Urothelium cell line (cell line): ENCODE data around the gene NTRK3.

Source experiments
- DNase-seq: peaks from one replicate; pipeline ENCODE4 v3.0.0; 2011; ENCODE audit warnings: low spot score, mixed read lengths
- FAIRE-seq: peaks from 2 replicates; lab custom pipeline; 2011; peaks lifted over from hg19 to GRCh38; lab: Jason Lieb, UNC

The NTRK3 gene

DNA sequence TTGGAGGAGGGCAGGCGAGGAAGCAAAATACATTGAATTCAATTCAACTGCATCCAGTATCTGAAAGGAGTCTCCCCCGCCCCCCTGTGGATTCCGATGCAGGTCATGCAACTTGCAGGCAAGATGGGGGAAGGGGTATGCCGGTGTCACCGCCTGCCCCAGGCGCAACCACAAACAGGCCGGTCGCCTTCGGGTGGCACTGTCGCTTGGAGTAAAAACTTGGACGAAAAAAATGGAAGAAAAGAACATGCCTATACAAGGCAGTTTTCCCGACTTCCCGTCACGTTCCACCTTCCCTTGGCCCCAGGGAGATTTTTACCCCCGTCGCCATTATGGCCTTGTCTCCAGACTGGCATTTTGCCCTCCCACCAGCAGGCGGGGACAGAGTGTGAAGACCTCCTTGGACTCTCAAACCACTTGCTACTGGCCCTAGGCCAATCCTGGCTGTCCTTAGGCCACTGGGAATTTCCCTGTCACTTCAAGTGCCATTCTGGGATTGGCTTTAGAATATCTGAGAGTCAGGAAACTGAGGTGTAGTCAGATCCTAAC is 1.6 kb upstream of the NTRK3 start:
- no peak for FAIRE-seq

DNA sequence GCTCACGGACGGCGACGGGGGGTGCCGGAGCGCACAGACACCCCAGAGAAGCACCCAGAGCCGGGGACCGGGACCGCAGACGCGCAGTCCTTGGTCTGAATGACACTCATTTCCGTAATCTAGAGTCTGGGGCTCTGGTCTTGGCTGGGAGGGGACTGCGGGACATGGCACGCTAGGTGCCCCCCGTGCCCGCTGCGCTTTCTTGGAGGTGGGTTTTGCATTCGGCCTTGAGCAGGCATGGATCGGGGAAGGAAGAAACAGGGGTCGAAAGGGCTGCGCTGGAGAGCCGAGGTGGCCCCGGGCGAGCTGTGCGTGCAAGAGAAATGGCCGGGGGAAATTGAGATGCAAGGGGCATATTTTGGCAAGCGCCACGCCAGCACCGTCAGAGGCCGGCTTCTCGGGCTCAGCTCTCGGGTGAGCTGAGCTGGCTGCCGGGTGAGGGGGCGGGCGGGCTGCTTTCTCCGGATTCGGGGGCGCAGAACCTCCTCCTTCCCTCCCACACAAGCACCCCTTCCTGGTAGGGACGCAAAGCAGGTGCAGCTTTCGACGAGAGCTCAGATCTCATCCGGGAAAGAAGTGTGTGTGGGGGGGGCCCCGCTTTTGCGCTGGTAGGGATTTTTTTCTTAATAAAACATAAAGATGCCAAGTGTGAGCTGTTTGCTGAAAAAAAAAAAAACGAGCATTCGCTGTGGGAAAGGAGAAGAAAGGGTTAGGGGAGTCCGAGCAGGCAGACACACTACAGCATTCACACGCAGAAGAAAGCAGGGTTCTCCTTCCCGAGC is 963 bp upstream of the NTRK3 start:
- FAIRE-seq (no peak), DNase-seq (no peak)

More for the DNA sequence above, 1.6 kb upstream of the NTRK3 start:
- no peak for DNase-seq

DNA sequence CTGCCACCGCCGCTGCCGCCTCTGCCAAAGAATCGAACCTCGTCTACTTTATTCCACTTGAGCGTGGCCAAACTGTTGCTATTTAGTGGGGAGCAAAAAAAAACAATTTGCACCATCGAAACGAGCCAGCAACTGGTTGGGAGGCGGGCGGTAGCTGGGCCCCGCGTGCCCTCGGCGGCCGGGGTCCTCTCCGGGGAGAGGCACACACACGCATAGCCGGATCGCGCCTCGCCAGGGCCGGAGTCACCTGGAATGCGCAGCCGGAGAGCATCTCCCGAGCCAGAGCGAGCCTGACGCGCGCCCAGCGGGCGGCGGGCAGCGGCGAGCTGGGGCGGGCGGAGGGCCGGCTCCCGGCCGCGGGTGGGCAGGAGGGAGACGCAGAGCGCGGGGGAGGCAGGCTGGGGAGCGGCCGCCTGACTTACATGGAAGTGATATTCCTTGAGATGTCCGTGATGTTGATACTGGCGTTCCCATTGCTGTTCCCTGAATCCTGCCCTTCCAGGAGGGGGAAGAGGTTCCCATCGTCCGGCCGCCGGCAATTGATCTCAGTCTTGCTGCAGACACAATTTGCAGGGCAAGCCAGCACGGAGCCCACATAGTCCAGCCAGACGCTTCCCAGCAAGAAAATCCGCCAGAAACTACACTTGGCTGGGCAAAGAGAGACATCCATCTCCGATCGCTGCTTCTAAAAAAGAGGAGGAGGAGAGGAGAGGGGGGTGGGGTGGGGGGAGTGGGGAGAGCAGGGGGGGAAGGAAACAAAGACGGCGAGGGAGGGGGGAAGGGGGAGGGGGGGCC is 858 bp downstream of the NTRK3 start:
- DNase-seq (peak; percentile 84), FAIRE-seq (peak; percentile 27)

DNA sequence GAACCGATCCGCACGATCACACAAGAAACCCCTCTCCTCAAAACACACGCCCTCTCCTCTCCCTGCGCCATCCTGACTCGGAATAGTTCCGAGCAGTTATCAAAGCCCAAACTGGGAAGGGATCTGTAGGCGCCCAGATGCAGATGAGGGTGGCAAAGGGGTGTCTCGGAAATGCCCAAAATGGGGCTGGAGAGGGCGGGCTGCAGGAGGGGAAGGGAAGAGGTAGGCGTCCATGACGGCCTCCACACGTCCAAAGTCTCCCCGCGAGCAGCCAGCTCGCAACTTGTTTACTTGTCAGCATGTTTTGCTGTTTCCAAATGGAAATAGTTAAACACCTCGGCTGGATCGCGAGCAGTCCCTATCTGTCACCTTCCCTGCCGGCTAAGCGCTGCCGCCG is 1.5 kb downstream of the NTRK3 start:
- no peak for DNase-seq
- FAIRE-seq: no peak

DNA sequence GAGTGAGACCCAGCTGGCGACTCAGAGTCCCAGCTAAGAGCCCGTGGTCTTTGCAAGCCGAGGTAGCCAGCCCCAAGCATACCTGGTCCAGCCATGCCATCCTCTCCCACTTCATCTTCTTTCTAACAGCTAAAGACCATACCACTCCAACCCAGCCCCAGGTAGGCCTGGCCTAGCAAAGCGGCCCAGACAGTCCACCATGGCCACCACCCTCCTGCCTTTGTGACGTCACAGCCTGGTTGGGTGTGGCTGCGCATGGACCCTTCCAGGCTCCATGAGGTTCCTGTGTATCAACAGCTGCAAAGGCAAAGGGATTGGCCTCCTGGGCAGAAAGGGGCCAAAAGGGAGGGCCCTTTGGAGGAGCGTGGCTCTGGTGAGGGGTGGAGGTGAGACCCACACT is 4.1 kb downstream of the NTRK3 start:
- DNase-seq: no peak
- FAIRE-seq: no peak

DNA sequence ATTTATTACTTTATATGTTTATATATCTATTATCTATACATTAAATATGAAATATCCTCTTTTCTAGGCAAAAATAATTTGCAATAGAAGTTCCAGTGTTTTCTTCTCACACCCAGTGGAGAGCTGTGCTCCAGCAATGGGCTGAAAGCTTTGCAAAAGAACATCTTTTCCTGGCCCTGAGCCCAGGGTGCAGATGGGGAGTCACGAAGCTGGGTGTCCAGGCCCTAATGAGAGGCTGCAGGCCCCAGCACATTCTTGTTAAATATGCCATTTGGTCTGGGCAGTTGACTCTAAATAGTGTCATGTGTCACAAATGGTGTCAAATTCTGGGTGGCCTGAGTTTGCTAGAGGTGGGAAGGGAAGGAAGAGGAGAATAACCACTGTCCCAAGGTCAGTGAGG is 5.7 kb downstream of the NTRK3 start:
- FAIRE-seq: no peak
- DNase-seq: no peak

DNA sequence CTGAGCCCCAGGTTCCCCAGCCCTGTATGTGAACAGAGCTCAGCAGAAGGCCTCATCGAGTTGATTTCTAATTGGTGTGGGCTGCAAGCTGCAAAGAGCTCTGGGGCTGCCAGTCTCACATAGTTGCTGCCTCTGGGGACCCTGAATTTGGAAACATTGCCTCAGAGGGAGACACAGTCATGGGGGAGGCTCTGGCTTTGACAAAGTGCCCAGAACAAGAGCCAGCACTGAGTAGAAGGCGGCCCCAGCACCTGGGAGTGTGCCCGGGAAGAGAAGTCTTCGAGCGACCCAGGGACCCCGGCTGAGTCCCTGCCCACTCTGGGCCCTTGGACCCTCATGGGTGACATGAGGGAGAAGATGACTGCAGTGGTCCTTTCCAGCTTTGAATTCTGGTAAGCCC is 7.3 kb downstream of the NTRK3 start:
- FAIRE-seq: no peak
- DNase-seq: no peak

DNA sequence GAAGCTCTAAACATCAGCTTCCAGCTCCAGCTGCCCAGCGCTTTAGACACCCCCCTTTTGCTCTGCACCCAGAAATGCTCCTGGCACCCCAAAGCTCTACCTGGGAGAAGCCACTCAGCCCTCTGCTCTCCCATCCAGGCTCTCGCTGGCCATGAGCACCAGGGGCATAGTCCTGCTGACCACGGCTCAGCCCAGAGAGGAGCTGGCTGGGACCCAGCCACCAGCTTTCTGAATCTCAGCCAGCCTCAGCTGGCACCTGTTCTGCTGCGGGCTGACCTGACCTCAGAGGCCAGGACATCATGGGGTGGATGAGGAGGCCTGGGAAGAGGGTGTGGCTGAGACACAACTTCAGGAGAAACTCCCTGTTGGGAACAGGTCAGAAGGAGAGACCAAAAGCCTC is 8.6 kb downstream of the NTRK3 start:
- FAIRE-seq (no peak), DNase-seq (no peak)

DNA sequence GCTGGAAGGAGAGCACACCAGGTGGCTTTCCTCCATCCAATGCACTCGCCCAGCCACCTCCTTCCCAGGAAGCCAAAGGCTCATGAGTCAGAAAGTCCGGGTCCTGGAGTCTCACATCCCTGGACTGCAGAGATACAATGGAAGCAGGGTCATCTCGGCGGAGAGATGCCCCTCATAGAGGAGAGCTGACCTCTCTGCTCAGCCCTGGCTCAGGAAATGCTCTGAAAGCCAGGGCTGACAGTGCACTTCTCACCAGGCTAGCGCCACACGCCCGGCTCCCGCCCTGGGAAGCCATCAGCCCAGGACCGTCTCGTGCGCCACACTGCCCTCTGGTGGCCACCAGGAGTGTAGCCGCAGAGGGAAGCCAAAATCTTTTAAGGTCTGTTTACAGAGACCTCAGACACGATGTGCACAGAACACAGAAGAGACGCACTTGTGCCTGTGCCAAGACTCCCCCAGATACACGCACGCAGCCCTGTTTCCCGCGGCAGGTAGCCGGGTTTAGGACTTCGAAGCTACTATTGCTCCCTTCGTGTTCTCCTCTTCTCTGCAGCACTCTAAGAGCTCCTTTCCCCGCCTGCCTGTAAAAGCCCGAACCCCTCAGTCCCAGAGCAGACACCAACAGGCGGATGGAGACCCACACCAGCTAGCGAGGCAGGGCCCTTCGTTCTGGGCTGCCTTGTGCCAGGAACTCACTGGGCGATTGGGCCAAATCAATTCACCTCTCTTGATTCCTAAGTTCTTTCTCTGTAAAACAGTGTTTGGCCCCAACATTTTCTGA is 9.7 kb downstream of the NTRK3 start:
- DNase-seq (peak; percentile 86), FAIRE-seq (peak; percentile 96)

DNA sequence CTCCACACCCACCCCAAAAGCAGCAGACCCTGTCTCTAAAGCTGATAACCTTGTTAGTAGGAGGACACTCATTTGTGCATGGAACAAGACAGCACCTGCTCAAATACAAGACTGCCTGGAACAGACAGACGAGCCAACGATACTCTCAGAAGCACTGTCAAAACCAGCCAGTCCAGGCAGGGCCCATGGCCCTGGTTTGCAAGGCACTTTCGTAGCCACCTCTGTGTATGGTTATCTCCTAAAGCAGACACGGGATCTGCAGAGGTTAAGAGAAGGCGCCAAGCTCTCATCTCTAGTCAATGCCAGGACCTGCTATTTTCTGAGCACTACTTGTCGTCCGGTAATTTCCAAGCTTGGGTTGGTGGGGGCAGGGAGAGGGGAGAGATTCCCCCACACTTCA is 10.5 kb downstream of the NTRK3 start:
- FAIRE-seq (no peak), DNase-seq (no peak)

DNA sequence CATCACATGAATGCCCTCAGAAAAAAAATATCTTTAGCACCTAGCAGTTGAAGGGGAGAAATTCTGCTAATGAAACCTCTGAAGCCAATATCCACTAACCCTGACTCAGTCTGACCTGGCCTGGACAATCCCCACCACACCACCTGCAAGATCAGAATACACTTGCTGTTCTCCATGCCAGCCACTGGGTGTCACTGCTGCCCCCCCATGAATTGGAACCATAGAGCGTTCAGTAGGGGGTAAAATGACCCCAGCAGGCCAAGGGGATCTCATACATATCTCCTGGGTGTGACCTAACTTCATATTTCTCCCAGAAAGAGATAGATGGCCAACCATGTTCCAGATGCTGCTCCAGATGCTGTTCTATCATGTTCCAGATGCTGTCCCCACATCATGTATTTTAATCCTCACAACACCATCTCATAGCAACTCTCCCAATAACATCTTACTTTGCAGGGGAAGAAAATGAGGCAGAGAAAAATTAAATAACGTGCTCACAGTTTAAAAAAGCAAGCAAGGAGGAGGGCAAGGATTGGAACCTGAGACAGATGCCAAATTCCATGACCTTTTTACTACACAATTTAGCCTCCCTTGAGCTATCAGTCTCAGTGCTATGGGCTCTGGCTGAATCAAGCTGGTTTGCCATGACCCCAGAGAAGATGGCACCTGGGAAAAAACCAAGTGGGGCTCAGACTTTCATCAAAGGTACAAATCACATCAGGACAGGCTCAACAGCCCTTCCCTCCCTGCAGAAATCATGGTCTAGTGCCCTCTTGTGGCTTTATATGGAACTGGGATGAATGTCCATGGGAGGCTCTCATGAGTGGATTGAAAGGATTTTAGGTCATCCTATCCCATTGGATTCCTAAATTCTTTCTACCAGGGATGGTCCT is 12.4 kb downstream of the NTRK3 start:
- DNase-seq (peak; percentile 60), FAIRE-seq (peak; percentile 84)

DNA sequence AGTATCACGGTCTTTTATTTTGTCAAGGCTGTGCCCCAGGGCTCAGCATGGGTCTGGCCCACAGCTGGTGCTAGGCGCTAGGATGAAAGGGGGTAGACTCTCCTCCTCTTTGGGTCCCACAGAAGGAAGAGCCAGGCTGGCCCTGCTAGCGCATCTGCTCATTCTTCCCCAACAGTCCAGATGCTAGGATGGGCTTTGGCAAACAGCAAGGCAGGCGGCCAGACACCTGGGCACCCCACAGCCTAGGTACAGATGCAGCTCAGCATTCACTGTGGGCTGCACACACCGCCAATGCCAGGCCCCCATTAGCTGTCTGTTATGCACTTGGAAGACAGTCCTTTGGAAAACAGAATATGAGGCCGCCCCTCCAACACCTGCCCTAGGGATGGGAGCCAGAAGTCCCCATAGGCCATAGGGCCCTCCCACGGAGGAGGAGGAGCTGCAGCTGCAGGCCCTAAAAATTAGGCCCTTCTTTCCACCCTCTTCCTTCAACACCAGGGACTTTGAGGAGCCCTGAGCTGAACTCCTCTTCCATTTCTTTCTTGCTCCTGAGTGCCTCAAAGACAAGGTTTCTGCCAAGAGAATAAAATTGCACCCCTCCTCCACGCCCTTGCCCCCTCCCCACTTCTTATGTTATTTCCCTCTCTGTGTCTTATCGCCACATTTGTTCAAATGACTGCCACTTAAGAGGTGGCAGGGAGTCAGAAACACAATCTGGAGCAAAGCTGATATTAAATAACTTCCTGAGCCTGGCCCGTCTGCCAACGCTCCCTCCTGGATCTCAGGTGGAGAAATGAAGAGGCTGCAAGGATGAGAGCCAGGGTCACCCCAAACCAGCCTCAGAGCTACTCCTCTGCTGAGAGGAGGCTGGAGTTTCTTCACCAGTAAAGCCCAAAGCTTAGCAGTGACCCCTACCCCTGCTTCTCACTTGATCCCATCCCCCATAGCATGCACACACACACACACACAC is 13.7 kb downstream of the NTRK3 start:
- no peak for DNase-seq
- FAIRE-seq: no peak

DNA sequence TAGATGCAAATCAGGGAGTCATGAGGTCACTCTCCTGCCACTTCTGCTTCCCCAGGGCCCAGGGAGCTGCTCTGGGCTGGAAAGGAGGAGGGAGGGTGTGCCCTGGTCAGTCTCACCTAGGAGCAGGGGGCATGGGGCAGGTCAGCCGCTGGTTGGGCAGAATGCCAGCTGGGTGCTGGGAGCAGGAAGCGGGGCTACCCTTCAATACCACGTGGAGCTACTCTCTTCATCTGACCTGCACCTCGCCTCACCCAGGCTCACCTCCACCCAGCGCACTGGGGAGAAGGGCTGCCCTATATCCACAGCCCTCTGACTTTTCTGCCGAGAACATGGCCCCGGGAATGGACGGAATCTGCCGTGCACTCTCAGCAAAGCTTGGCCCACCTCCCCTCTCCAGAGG is 15.1 kb downstream of the NTRK3 start:
- FAIRE-seq (no peak), DNase-seq (no peak)

DNA sequence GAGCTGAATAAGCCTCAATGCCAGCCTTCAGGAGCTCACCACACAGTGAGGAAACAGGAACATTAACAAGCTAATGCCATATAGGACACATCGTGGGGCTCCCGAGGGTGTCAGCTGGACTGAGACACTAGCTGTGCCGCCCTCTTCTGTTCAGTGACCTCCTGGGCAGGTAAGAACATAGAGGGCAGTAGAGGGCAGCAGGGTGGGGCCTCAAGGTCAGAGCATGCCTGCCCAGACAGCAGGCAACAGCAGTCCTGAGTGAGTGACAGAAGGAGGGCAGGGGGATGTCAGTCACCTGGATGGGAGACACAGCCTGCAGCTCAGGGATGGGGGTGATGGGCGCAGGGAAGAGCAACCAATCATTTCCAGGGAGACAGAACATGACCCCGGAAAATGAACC is 15.5 kb downstream of the NTRK3 start:
- no peak for FAIRE-seq
- no peak for DNase-seq

DNA sequence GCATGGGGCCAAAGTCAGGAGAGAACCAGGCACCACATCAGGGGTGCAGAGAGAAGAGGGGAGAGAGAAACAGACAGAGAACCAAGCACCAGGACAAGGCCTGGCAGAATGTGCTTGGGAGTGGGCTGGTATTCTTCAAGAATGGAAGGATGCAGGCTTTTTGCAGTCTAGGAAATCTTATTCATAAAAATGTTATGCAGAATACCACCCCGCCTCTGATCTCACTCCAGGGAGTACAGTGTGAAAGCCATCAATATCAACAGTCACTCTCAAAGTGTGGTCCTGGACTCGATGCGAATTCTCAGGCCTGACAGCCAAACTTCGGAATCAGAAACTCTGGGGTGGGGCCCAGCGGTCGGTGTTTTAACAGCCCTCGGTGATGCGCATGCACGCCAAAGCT is 16.9 kb downstream of the NTRK3 start:
- FAIRE-seq: no peak
- DNase-seq: no peak

DNA sequence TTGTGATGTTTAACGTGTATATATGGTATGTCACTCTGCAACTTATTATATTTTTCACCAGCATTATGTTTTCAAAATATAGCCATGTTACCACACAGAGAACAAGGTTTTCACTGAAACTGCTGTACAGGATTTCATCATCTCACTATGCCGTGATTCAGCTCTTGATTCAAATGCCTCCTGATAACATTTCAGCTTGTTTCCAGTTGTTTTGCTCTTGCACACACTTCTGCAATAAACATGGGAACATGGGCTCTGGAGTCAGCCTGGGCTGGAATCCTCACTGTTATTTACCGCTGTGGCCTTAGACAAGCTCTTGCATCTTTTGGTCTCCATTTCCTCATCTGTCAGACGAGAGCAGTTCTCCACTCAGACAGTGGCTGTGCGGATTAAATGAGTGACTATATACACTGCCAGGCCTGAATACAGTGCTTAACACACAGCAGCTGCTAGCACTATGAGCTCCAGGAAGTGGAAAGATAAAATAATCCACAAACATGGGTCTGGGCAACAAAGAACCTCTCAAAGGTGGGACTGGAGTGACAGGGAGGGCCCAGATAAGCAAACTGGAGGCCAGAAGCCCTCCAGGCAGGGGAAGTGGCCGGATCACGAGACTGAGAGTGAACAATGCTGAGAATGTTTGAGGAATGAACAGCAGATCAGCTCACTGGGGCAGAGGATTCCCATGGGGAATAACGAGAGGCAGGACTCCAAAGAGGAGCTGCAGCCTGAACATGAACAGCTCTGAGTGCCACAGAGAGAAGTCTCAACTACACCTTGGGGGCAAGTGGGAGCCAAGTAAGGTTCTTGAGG is 17.7 kb downstream of the NTRK3 start:
- DNase-seq: no peak
- FAIRE-seq: no peak

DNA sequence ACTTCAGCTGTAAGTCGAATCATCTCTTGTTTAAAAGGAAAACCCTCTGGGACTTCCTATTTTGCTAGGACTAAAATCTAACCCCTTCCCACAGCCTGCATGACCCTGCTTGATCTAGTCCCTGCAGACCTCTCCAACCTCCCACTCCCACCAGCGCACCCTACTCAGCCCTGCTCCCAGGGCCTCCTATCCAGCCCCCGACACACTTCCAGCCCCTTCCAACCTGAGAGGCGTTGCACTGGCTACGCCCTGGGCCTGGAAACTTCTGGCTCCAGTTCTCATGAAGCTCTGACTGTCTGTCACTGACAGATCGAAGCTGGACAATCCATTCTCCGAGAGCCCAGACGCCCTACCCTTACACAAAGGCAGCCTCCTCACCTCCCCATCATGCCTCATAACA is 21.8 kb downstream of the NTRK3 start:
- DNase-seq: no peak
- no peak for FAIRE-seq

DNA sequence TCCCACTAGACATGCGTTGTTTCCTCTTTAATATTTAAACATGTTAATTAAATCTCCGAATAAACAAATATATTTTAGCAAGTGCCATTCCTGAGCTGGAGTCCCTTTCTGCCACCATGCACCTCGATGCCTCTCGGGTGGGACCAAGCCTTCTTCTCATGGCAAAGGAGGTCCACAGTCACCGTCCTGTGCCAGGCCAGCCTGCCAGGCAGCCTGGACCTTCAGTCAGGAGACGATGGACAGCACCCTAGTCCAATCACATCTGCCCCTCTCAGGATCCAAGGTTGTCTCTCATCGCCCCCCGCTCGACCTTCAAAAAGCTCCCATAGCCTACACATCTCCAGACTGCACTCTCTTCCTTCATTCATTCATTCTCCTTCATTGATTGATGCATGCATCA is 22.6 kb downstream of the NTRK3 start:
- FAIRE-seq (no peak), DNase-seq (no peak)
